Endothelial cell of umbilical vein (primary cell): ENCODE measurements around the gene FAM168A. TPM values are rescaled to one million over a fixed set of nuclear protein-coding genes. Genes with fewer than 3 reads are reported as not detected.

ENCODE experiments used
- BruUV-seq: library from RNA; stranded (reverse); fragments of 400-500 nt; replicated peaks from 2 replicates; lab custom pipeline; 2021; lab: Mats Ljungman, UMichigan
- CTCF ChIA-PET: fragments of 300-600, 350-600 bp; sonication (Branson Sonifier 250); formaldehyde crosslinking; loops from one replicate; lab custom pipeline; 2021; ENCODE audit warnings: antibody characterized with exemption, inconsistent platforms; lab: Charles Lee
- POLR2A ChIA-PET: fragments of 300-600, 350-600 bp; sonication (Branson Sonifier 250); formaldehyde crosslinking; loops from one replicate; lab custom pipeline; 2021; ENCODE audit warnings: antibody characterized with exemption, inconsistent platforms; lab: Charles Lee
- DNase-seq: peaks from one replicate; pipeline ENCODE4 v3.0.0-alpha.2; 2011; ENCODE audit warnings: low read depth, low spot score
- FAIRE-seq: peaks from 2 replicates; lab custom pipeline; 2011; peaks lifted over from hg19 to GRCh38; lab: Jason Lieb, UNC
- H2AFZ ChIP-seq: 2 replicates; pipeline ENCODE4 v1.6.0; 2012; ENCODE audit warnings: low read depth, low read length, control low read depth, inconsistent platforms
- H3K27ac ChIP-seq: 2 replicates; pipeline ENCODE4 v1.5.1; 2011; ENCODE audit warnings: low read depth, mild to moderate bottlenecking, control low read depth, low read length, moderate library complexity; ENCODE audit not compliant: insufficient read depth
- H3K27me3 ChIP-seq, 2 experiments: 2 replicates each; pipeline versions ENCODE4 v1.6.0 to v1.6.1; 2011; ENCODE audit warnings: low read length in 2 of 2, mixed read lengths in 1 of 2; ENCODE audit not compliant: control insufficient read depth in 2 of 2, insufficient read depth in 2 of 2
- H3K36me3 ChIP-seq, 2 experiments: 2 replicates in 1 of 2; 3 replicates in 1 of 2; pipeline ENCODE4 v1.5.1; 2011; ENCODE audit warnings: low read length in 2 of 2, mild to moderate bottlenecking in 1 of 2, moderate library complexity in 1 of 2; ENCODE audit not compliant: control insufficient read depth in 2 of 2, insufficient read depth in 2 of 2; ENCODE audit errors: extremely low read depth in 1 of 2
- H3K4me1 ChIP-seq: 3 replicates; pipeline ENCODE4 v1.5.1; 2011; ENCODE audit warnings: mild to moderate bottlenecking, low read length; ENCODE audit not compliant: control insufficient read depth, insufficient read depth; ENCODE audit errors: extremely low read depth
- H3K4me2 ChIP-seq: 2 replicates; pipeline ENCODE4 v1.6.1; 2011; ENCODE audit warnings: low read length, control low read depth, mixed read lengths; ENCODE audit not compliant: insufficient read depth
- H3K4me3 ChIP-seq, 3 experiments: fragments of 200-600 bp in 1 of 3; sonication (generic), shearing (Covaris generic) in 1 of 3; replicated peaks in 1 of 3; 2 replicates each; pipeline ENCODE4 v1.5.1; 2011 to 2016; ENCODE audit warnings: control low read depth in 3 of 3, low read length in 3 of 3, mild to moderate bottlenecking in 2 of 3, inconsistent platforms in 1 of 3, low read depth in 1 of 3, moderate library complexity in 1 of 3; ENCODE audit not compliant: insufficient read depth in 1 of 3
- H3K79me2 ChIP-seq: 2 replicates; pipeline ENCODE4 v1.6.0; 2012; ENCODE audit warnings: low read length, inconsistent platforms; ENCODE audit not compliant: control insufficient read depth, insufficient read depth
- H3K9ac ChIP-seq: replicated peaks from 2 replicates; pipeline ENCODE3; 2011; ENCODE audit warnings: low read length, control low read depth; ENCODE audit not compliant: insufficient read depth; ENCODE audit errors: extremely low read depth
- H3K9me1 ChIP-seq: replicated peaks from 3 replicates; pipeline ENCODE4 v1.6.0; 2011; ENCODE audit warnings: mild to moderate bottlenecking, low read length; ENCODE audit not compliant: control insufficient read depth, insufficient read depth; ENCODE audit errors: extremely low read depth
- H3K9me3 ChIP-seq: replicated peaks from 2 replicates; pipeline ENCODE4 v1.5.1; 2012; ENCODE audit warnings: low read length, inconsistent platforms; ENCODE audit not compliant: control insufficient read depth, insufficient read depth
- H4K20me1 ChIP-seq: replicated peaks from 2 replicates; pipeline ENCODE3; 2011; ENCODE audit warnings: mild to moderate bottlenecking, low read length; ENCODE audit not compliant: control insufficient read depth, insufficient read depth; ENCODE audit errors: extremely low read depth
- CTCF ChIP-seq, 2 donors: IDR thresholded peaks; 1 replicate in 1 of 2; 2 replicates in 1 of 2; pipeline ENCODE4 v1.5.1; 2011; ENCODE audit warnings: low read length in 2 of 2, mild to moderate bottlenecking in 2 of 2, moderate library complexity in 2 of 2, control low read depth in 1 of 2, inconsistent platforms in 1 of 2, low read depth in 1 of 2; ENCODE audit not compliant: insufficient read depth in 1 of 2; ENCODE audit errors: extremely low read depth in 1 of 2
- EZH2 ChIP-seq: IDR thresholded peaks from 2 replicates; pipeline ENCODE4 v1.6.1; 2012; ENCODE audit warnings: borderline replicate concordance, low read depth, mild to moderate bottlenecking, moderate library complexity, low read length, inconsistent platforms; ENCODE audit not compliant: severe bottlenecking
- FOS ChIP-seq: IDR thresholded peaks from 2 replicates; pipeline ENCODE4 v1.6.1; 2011; ENCODE audit warnings: mild to moderate bottlenecking, low read length, moderate library complexity, borderline replicate concordance; ENCODE audit not compliant: insufficient read depth
- GATA2 ChIP-seq: IDR thresholded peaks from 2 replicates; pipeline ENCODE4 v1.7.0; 2011; ENCODE audit warnings: low read depth, mild to moderate bottlenecking, moderate library complexity, mixed read lengths, low read length; ENCODE audit not compliant: insufficient read length, insufficient read depth
- JUN ChIP-seq: IDR thresholded peaks from 2 replicates; pipeline ENCODE4 v1.6.1; 2011; ENCODE audit warnings: borderline replicate concordance, low read depth; ENCODE audit not compliant: insufficient read length, insufficient read depth
- MAX ChIP-seq: IDR thresholded peaks from 2 replicates; pipeline ENCODE4 v1.6.1; 2011; ENCODE audit not compliant: insufficient read depth, insufficient read length
- MYC ChIP-seq: IDR thresholded peaks from one replicate; pipeline ENCODE4 v1.6.1; 2011; ENCODE audit warnings: mild to moderate bottlenecking, low read depth, low read length
- POLR2A ChIP-seq: IDR thresholded peaks from 2 replicates; pipeline ENCODE4 v1.6.1; 2012; ENCODE audit warnings: low read depth, mild to moderate bottlenecking, control low read depth, low read length
- POLR2AphosphoS5 ChIP-seq: IDR thresholded peaks from 2 replicates; pipeline ENCODE4 v1.6.1; 2012; ENCODE audit warnings: low read depth, mild to moderate bottlenecking, control low read depth, low read length, moderate library complexity; ENCODE audit not compliant: insufficient read depth
- dilution Hi-C: fragments of 300-500 bp; cut with MboI; formaldehyde crosslinking; loops from one replicate; pipeline ENCODE4 v1.15.0; 2019; ENCODE audit warnings: low sequenced_read_pairs; ENCODE audit not compliant: extremely low pct_ligation_motif_present
- intact Hi-C: fragments of 100-400 bp; cut with micrococcal nuclease; formaldehyde crosslinking; loops from one replicate; pipeline ENCODE4 v1.10.0; 2022
- polyA plus RNA-seq, 4 experiments: library from polyadenylated mRNA; depleted of rRNA in 3 of 4; stranded (reverse) in 3 of 4; unstranded in 1 of 4; fragments of >200 nt; gene quantifications; 2 replicates each; pipeline versions ENCODE4 v1.2.1 to v1.2.3, GENCODE V29; 2011 to 2012; ENCODE audit warnings: missing spikeins in 1 of 4
- total RNA-seq: library from RNA; stranded (reverse); gene quantifications from 2 replicates; pipeline ENCODE4 v1.2.3, GENCODE V29; 2021

FAM168A gene
- total and polyA plus RNA-seq, 2 donors (not counting 3 experiments of a cell fraction or from before 2014, with no cell fraction given): 17.0 to 20.5 TPM

- Histone ChIP-seq H4K20me1 (no peaks in the 10 kb centered on the region), H2AFZ (no peak overlapping the region), H3K4me2 (no peak overlapping the region), H3K27me3 (no peaks in the 10 kb centered on the region), H3K4me1 (no peaks in the 10 kb centered on the region), H3K27ac (no peak overlapping the region), H3K4me3 (no peak overlapping the region), H3K9me3 (no peaks in the 10 kb centered on the region), H3K9me1 (no peaks in the 10 kb centered on the region), H3K36me3 (peaks cover 11 to 72% of the 10 kb centered on the region in 2 experiments), H3K9ac (no peak overlapping the region), H3K79me2 (no peaks in the 10 kb centered on the region)
- TF ChIP-seq GATA2: no peak
- no peak for TF ChIP-seq POLR2A
- no peak for TF ChIP-seq CTCF (IDR thresholded peaks at IDR 0.05; ENCODE audit: extremely low read depth in 1 of 2, insufficient read depth in 1 of 2, low read depth in 1 of 2, low read length in 2 of 2)
- no peak for TF ChIP-seq EZH2
- no peak for TF ChIP-seq FOS
- no peak for TF ChIP-seq MAX
- TF ChIP-seq MYC: no peak
- TF ChIP-seq JUN: no peak
- no peak for TF ChIP-seq POLR2AphosphoS5
- no TSS peak for BruUV-seq
- DNase-seq: no peak
- CTCF ChIA-PET: interaction anchor here (1.4 to 4.9 kb wide), 8 partner anchors 8 to 57 kb away, joined by 6 to 54 read pairs (median 9); no protein-coding TSS in a partner anchor
- POLR2A ChIA-PET: no interaction called here
- dilution Hi-C loops: no loop called here
- intact Hi-C loops: no loop called here
- no peak for FAIRE-seq
These were observed 238.6 kb downstream of the FAM168A start for GRCh38 chr11:73359341-73359740.
